Retinal pigment epithelial cell (primary cell): ENCODE data around the gene CCDC27.

Experiments used
- DNase-seq: peaks from one replicate; pipeline ENCODE4 v3.0.0-alpha.2; 2010; ENCODE audit warnings: low read depth
- H3K4me3 ChIP-seq: 2 replicates; pipeline ENCODE4 v1.5.1; 2011; ENCODE audit warnings: mild to moderate bottlenecking, low read length, control low read depth, moderate library complexity
- TF ChIP-seq, protein P1 (sequence below): conservative IDR thresholded peaks from 2 replicates; pipeline ENCODE4 v1.5.1; 2011; ENCODE audit warnings: low read depth, low read length, control low read depth, inconsistent platforms

Gene CCDC27

DNA sequence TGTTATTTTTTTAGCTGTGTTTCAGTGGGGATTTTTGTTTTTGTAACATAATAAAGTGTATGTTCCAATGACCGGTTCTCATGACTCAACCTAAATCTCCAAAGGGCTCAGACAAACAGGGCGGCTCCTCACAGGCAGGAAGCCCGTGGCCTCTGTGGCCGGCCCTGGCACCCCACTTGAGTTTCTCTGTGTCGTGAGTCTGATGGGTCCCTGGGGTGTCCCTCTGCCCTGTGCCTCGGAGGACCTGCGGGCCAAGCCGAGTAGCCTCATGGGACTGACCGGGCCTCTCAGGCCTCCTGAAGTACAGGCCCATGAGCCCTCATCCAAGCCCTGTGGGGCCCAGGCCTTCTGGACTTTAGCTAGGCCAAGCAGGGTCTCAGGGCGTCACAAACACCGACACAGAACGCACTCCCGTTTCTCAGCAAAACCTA, 16.1 kb upstream of the CCDC27 start:
- no peak for DNase-seq
- TF ChIP-seq, protein P1, sequence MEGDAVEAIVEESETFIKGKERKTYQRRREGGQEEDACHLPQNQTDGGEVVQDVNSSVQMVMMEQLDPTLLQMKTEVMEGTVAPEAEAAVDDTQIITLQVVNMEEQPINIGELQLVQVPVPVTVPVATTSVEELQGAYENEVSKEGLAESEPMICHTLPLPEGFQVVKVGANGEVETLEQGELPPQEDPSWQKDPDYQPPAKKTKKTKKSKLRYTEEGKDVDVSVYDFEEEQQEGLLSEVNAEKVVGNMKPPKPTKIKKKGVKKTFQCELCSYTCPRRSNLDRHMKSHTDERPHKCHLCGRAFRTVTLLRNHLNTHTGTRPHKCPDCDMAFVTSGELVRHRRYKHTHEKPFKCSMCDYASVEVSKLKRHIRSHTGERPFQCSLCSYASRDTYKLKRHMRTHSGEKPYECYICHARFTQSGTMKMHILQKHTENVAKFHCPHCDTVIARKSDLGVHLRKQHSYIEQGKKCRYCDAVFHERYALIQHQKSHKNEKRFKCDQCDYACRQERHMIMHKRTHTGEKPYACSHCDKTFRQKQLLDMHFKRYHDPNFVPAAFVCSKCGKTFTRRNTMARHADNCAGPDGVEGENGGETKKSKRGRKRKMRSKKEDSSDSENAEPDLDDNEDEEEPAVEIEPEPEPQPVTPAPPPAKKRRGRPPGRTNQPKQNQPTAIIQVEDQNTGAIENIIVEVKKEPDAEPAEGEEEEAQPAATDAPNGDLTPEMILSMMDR: no peak
- no peak overlapping the region for H3K4me3 ChIP-seq

DNA sequence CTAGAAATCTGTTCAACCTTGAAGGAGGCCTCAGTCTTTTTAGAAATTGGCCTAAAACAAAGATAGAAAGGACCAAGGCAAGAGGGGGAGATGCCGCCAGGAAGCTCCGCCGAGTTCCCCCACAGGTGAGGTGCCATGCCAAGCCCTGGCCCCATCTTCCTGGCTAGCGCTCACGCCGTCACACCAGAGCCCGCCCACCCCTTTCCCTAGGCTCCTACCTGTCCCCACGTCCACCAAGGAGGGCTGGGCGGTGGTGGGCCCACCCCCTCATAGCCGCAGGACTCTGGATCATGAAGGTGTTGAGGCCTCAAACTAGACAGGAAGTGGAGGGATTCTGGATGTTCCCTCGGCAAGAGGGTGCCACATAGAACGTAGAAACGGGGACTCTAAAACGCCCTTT, 15.5 kb upstream of the CCDC27 start:
- TF ChIP-seq, protein P1: no peak
- no peak for DNase-seq
- H3K4me3 ChIP-seq: no peak overlapping the region

- no peak overlapping the region for H3K4me3 ChIP-seq
- TF ChIP-seq, protein P1: no peak
- DNase-seq: no peak
These were observed 13.3 kb upstream of the CCDC27 start for GRCh38 chr1:3738943-3739342.

- H3K4me3 ChIP-seq: no peak overlapping the region
- DNase-seq: no peak
- TF ChIP-seq, protein P1: no peak
These were observed 12.2 kb upstream of the CCDC27 start for GRCh38 chr1:3740042-3740441.

DNA sequence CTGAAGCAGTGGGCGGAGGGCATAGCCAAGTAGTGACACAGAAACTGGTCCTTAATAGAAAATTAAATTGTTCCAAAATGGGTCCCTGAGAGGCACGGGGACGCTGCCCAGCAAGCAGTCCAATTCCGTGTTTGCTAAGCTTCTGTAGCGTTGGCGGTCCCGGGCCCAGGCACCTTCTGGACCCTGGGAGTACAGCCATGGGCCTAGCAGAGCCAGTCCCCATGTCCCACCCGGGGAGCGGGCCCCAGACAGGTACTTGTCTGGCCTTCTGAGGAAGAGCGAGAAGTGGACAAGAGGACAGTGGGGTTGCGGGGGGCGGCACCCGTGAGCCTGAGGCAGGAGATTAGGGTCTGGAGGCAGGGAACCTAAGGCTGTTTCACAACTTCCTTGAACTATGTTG, 11.5 kb upstream of the CCDC27 start:
- TF ChIP-seq, protein P1: no peak
- no peak for DNase-seq
- no peak overlapping the region for H3K4me3 ChIP-seq

GRCh38 chr1:3741566-3742438, 10.4 kb upstream of the CCDC27 start:
- DNase-seq: no peak
- TF ChIP-seq, protein P1: no peak

GRCh38 chr1:3742439-3743298, 9.6 kb upstream of the CCDC27 start:
- TF ChIP-seq, protein P1: no peak
- no peak for DNase-seq
- no peak overlapping the region for H3K4me3 ChIP-seq

More at GRCh38 chr1:3741566-3742438, 10.4 kb upstream of the CCDC27 start:
- H3K4me3 ChIP-seq: no peak overlapping the region
